H1 (cell line): ENCODE measurements around the gene CACNA1E. TPM values are rescaled to one million over a fixed set of nuclear protein-coding genes. Genes with fewer than 3 reads are reported as not detected.

Source experiments
- CTCF ChIP-seq, 3 experiments: IDR thresholded peaks; 1 replicate in 2 of 3; 2 replicates in 1 of 3; pipeline versions ENCODE4 v1.5.1 to v1.6.1; 2011; ENCODE audit warnings: low read length in 3 of 3, mild to moderate bottlenecking in 3 of 3, inconsistent platforms in 2 of 3, low read depth in 1 of 3, moderate library complexity in 1 of 3; ENCODE audit not compliant: insufficient read depth in 1 of 3; ENCODE audit errors: control extremely low read depth in 1 of 3
- NANOG ChIP-seq: IDR thresholded peaks from 2 replicates; pipeline ENCODE4 v1.6.1; 2011; ENCODE audit warnings: low read length, low read depth, mild to moderate bottlenecking, inconsistent platforms; ENCODE audit not compliant: insufficient read depth, poor library complexity, severe bottlenecking
- SP4 ChIP-seq: IDR thresholded peaks from 2 replicates; pipeline ENCODE4 v1.6.1; 2012; ENCODE audit warnings: low read length, inconsistent platforms
- TAF7 ChIP-seq: optimal IDR thresholded peaks from 2 replicates; pipeline ENCODE3; 2011; ENCODE audit warnings: low read depth, mild to moderate bottlenecking, inconsistent platforms, low read length, moderate library complexity, borderline replicate concordance
- polyA plus RNA-seq, 7 experiments: library from polyadenylated mRNA; depleted of rRNA in 3 of 7; stranded (reverse) in 5 of 7; unstranded in 2 of 7; fragments of >200 nt in 5 of 7; fragments of 200-250 nt in 2 of 7; gene quantifications; 1 replicate in 5 of 7; 2 replicates in 1 of 7; 4 replicates in 1 of 7; pipeline versions ENCODE4 v1.2.1 to v1.2.3, GENCODE V29; 2011 to 2013; ENCODE audit warnings: missing spikeins in 2 of 7, mixed read lengths in 2 of 7
- total RNA-seq: library from RNA; stranded (reverse); fragmentation: NEBNext Ultra II Directional; extraction: Animal tissue kit (Norgen Biotek cat#: 25700); gene quantifications from 2 replicates; pipeline ENCODE4 v1.2.1, GENCODE V29; 2021
- TF ChIP-seq, protein P1 (sequence below): fragments of 300-600 bp; sonication (generic); IDR thresholded peaks from 2 replicates; pipeline ENCODE4 v1.7.1; 2012; ENCODE audit warnings: low read length, moderate library complexity, mild to moderate bottlenecking, inconsistent platforms; ENCODE audit not compliant: insufficient replicate concordance

CACNA1E gene
- total and polyA plus RNA-seq, 2 of the 8 experiments (the other 6 are each of a cell fraction or from before 2014, with no cell fraction given), result 0.98 to 1.3 TPM

DNA sequence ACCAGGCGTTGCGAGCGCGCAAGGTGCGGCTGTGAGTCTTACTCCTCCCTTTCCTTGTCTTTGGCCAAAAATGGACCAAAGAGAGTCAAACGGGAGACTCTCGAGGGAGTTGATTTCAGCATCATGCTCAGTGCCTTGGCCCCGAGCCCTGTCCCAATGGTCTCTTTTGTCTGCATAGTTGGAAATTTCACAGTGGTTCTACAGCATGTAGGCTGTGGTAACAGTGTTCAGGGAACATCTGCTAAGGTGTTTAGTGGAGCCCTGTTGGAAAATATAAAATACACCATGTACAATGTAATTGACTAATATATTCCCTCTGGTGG lies 2.7 kb downstream of the CACNA1E start (continued):
- TF ChIP-seq, protein P1, sequence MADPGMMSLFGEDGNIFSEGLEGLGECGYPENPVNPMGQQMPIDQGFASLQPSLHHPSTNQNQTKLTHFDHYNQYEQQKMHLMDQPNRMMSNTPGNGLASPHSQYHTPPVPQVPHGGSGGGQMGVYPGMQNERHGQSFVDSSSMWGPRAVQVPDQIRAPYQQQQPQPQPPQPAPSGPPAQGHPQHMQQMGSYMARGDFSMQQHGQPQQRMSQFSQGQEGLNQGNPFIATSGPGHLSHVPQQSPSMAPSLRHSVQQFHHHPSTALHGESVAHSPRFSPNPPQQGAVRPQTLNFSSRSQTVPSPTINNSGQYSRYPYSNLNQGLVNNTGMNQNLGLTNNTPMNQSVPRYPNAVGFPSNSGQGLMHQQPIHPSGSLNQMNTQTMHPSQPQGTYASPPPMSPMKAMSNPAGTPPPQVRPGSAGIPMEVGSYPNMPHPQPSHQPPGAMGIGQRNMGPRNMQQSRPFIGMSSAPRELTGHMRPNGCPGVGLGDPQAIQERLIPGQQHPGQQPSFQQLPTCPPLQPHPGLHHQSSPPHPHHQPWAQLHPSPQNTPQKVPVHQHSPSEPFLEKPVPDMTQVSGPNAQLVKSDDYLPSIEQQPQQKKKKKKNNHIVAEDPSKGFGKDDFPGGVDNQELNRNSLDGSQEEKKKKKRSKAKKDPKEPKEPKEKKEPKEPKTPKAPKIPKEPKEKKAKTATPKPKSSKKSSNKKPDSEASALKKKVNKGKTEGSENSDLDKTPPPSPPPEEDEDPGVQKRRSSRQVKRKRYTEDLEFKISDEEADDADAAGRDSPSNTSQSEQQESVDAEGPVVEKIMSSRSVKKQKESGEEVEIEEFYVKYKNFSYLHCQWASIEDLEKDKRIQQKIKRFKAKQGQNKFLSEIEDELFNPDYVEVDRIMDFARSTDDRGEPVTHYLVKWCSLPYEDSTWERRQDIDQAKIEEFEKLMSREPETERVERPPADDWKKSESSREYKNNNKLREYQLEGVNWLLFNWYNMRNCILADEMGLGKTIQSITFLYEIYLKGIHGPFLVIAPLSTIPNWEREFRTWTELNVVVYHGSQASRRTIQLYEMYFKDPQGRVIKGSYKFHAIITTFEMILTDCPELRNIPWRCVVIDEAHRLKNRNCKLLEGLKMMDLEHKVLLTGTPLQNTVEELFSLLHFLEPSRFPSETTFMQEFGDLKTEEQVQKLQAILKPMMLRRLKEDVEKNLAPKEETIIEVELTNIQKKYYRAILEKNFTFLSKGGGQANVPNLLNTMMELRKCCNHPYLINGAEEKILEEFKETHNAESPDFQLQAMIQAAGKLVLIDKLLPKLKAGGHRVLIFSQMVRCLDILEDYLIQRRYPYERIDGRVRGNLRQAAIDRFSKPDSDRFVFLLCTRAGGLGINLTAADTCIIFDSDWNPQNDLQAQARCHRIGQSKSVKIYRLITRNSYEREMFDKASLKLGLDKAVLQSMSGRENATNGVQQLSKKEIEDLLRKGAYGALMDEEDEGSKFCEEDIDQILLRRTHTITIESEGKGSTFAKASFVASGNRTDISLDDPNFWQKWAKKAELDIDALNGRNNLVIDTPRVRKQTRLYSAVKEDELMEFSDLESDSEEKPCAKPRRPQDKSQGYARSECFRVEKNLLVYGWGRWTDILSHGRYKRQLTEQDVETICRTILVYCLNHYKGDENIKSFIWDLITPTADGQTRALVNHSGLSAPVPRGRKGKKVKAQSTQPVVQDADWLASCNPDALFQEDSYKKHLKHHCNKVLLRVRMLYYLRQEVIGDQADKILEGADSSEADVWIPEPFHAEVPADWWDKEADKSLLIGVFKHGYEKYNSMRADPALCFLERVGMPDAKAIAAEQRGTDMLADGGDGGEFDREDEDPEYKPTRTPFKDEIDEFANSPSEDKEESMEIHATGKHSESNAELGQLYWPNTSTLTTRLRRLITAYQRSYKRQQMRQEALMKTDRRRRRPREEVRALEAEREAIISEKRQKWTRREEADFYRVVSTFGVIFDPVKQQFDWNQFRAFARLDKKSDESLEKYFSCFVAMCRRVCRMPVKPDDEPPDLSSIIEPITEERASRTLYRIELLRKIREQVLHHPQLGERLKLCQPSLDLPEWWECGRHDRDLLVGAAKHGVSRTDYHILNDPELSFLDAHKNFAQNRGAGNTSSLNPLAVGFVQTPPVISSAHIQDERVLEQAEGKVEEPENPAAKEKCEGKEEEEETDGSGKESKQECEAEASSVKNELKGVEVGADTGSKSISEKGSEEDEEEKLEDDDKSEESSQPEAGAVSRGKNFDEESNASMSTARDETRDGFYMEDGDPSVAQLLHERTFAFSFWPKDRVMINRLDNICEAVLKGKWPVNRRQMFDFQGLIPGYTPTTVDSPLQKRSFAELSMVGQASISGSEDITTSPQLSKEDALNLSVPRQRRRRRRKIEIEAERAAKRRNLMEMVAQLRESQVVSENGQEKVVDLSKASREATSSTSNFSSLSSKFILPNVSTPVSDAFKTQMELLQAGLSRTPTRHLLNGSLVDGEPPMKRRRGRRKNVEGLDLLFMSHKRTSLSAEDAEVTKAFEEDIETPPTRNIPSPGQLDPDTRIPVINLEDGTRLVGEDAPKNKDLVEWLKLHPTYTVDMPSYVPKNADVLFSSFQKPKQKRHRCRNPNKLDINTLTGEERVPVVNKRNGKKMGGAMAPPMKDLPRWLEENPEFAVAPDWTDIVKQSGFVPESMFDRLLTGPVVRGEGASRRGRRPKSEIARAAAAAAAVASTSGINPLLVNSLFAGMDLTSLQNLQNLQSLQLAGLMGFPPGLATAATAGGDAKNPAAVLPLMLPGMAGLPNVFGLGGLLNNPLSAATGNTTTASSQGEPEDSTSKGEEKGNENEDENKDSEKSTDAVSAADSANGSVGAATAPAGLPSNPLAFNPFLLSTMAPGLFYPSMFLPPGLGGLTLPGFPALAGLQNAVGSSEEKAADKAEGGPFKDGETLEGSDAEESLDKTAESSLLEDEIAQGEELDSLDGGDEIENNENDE, result no peak
- TF ChIP-seq NANOG (no peak), SP4 (0 out of 2 replicates have a peak, but pooled peaks have one; percentile 2), CTCF (IDR thresholded peaks at IDR 0.05; ENCODE audit: control extremely low read depth in 1 of 3, insufficient read depth in 1 of 3, low read depth in 1 of 3, low read length in 3 of 3) (peak in 2 of 3 experiments; percentile 26 to 34; a peak in 3 of 4 replicates), TAF7 (no peak)
